Measurements from ENCODE around the gene TASOR. TPM values are rescaled to one million over a fixed set of nuclear protein-coding genes. Genes with fewer than 3 reads are reported as not detected.

The TASOR gene
- total RNA-seq, 4 donors from 2014 or later, result 93.7 to 129 (median 103) TPM

Other genes starting within 250 kb of the TASOR start
- 1 to 10 TPM; 5.3 to 8.8 (median 7.8) TPM for gene ERC2, start 214.8 kb downstream of the TASOR start, total RNA-seq
- 10 to 100 TPM; 39.4 to 69.5 (median 40.6) TPM for gene CCDC66, start 126.1 kb downstream of the TASOR start, total RNA-seq
- gene ARHGEF3, start 118.7 kb upstream of the TASOR start, total RNA-seq, result 10 to 100 TPM; 15.7 to 20.8 (median 18.8) TPM

Data from thyroid gland (tissue), 4 donors.